NCI-H1092 treated with DMSO at 0.1 percent for 48 hours (cell line): ENCODE data around the gene NFATC2.

Experiments
- DNase-seq: peaks from one replicate; lab custom pipeline; 2025; lab: John Stamatoyannopoulos, UW

NFATC2 gene

GRCh38 chr20:51389543-51390264, 152.8 kb downstream of the NFATC2 start:
- DNase-seq: no peak

GRCh38 chr20:51388756-51389542, 153.6 kb downstream of the NFATC2 start:
- DNase-seq: no peak

- no peak for DNase-seq
Measured at GRCh38 chr20:51388227-51388626, 154.3 kb downstream of the NFATC2 start.

GRCh38 chr20:51387125-51387875, 155.2 kb downstream of the NFATC2 start:
- no peak for DNase-seq

- DNase-seq: no peak
Measured at GRCh38 chr20:51386586-51386985, 155.9 kb downstream of the NFATC2 start.

- peak; percentile 9 for DNase-seq
Measured at GRCh38 chr20:51385646-51386530, 156.6 kb downstream of the NFATC2 start.

GRCh38 chr20:51384875-51385274, 157.6 kb downstream of the NFATC2 start:
- DNase-seq: no peak

- no peak for DNase-seq
Measured at GRCh38 chr20:51383891-51384510, 158.5 kb downstream of the NFATC2 start.

GRCh38 chr20:51382986-51383821, 159.3 kb downstream of the NFATC2 start:
- peak; percentile 88 for DNase-seq

GRCh38 chr20:51382111-51382985, 160.2 kb downstream of the NFATC2 start:
- DNase-seq: no peak

- DNase-seq: no peak
Measured at GRCh38 chr20:51381557-51381956, 161.0 kb downstream of the NFATC2 start.

- DNase-seq: no peak
Measured at GRCh38 chr20:51380401-51381385, 161.8 kb downstream of the NFATC2 start.

GRCh38 chr20:51379601-51380341, 162.7 kb downstream of the NFATC2 start:
- DNase-seq: no peak

GRCh38 chr20:51378171-51378928, 164.2 kb downstream of the NFATC2 start:
- peak; percentile 11 for DNase-seq

GRCh38 chr20:51377132-51377531, 165.4 kb downstream of the NFATC2 start:
- no peak for DNase-seq

- DNase-seq: no peak
Measured at GRCh38 chr20:51376111-51376510, 166.4 kb downstream of the NFATC2 start.

- no peak for DNase-seq
Measured at GRCh38 chr20:51375561-51375960, 167.0 kb downstream of the NFATC2 start.
